Astrocyte of the hippocampus (primary cell): ENCODE results near the gene IREB2.

Experiments used
- DNase-seq: peaks from one replicate; pipeline ENCODE4 v3.0.0; 2011; ENCODE audit warnings: low read depth, low spot score

Gene IREB2

GRCh38 chr15:78540871-78541743 lies 103.1 kb downstream of the IREB2 start:
- DNase-seq, result peak; percentile 26

- no peak for DNase-seq
These were observed 103.7 kb downstream of the IREB2 start for GRCh38 chr15:78541744-78542034.

GRCh38 chr15:78542647-78543046 lies 104.6 kb downstream of the IREB2 start:
- DNase-seq, result no peak

- DNase-seq, result no peak
These were observed 112.2 kb downstream of the IREB2 start for GRCh38 chr15:78550194-78550593.

GRCh38 chr15:78550815-78551214 lies 112.8 kb downstream of the IREB2 start:
- DNase-seq, result no peak
